NCI-H748 treated with DMSO at 0.1 percent for 48 hours (cell line): ENCODE measurements around the gene FOLR1.
A peak's percentile ranks its signal among the peaks of the same experiment; 100 is the strongest.
"Not testable (repeated sequence)": the region's sequence is repeated elsewhere in the genome, so short reads cannot be mapped to it uniquely, and the experiment has no call there.

ENCODE experiments used
- DNase-seq: peaks from one replicate; lab custom pipeline; 2025; lab: John Stamatoyannopoulos, UW

FOLR1 gene

GRCh38 chr11:72181553-72181958, 10.4 kb upstream of the FOLR1 start:
- not testable (repeated sequence) for DNase-seq

DNA sequence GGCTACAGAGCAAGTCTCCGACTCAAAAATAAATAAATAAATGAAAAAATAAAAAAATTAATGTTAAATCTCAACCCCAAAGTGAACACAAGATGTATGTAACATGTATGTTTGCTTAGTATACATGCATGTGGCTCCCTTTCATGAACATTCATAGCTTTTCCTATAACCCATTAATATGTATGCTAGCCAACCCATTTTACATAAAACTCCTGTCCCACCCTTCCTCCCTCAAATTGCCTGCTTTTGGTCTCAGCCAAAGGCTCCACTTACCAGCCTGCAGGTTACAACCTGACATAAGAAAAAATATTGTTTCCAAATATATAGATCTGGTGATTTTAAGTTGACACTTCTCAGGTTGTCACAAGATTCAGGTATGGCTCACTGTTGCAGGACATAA, 3.7 kb upstream of the FOLR1 start:
- no peak for DNase-seq

GRCh38 chr11:72189455-72190250, 2.3 kb upstream of the FOLR1 start:
- no peak for DNase-seq

GRCh38 chr11:72190631-72191071, 1.3 kb upstream of the FOLR1 start:
- no peak for DNase-seq

DNA sequence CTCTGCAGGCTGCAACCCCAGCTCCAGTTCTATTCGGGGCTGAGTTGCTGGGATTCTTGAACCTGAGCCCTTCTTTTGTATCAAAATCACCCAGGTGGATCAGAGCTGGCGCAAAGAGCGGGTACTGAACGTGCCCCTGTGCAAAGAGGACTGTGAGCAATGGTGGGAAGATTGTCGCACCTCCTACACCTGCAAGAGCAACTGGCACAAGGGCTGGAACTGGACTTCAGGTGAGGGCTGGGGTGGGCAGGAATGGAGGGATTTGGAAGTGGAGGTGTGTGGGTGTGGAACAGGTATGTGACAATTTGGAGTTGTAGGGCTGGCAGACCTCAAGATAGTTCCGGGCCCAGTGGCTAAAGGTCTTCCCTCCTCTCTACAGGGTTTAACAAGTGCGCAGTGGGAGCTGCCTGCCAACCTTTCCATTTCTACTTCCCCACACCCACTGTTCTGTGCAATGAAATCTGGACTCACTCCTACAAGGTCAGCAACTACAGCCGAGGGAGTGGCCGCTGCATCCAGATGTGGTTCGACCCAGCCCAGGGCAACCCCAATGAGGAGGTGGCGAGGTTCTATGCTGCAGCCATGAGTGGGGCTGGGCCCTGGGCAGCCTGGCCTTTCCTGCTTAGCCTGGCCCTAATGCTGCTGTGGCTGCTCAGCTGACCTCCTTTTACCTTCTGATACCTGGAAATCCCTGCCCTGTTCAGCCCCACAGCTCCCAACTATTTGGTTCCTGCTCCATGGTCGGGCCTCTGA, 3.8 kb downstream of the FOLR1 start:
- no peak for DNase-seq

DNA sequence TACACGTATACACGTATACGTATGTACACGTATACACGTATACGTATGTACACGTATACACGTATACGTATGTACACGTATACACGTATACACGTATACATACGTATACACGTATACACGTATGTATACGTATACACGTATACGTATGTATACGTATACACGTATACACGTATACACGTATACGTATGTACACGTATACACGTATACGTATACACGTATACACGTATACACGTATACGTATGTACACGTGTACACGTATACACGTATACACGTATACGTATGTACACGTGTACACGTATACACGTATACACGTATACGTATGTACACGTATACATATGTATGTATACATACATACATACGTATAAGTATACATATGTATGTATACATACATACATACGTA, 9.5 kb downstream of the FOLR1 start:
- not testable (repeated sequence) for DNase-seq

GRCh38 chr11:72202571-72202970, 10.6 kb downstream of the FOLR1 start:
- no peak for DNase-seq

- no peak for DNase-seq
Measured at GRCh38 chr11:72203163-72203562, 11.2 kb downstream of the FOLR1 start.

DNA sequence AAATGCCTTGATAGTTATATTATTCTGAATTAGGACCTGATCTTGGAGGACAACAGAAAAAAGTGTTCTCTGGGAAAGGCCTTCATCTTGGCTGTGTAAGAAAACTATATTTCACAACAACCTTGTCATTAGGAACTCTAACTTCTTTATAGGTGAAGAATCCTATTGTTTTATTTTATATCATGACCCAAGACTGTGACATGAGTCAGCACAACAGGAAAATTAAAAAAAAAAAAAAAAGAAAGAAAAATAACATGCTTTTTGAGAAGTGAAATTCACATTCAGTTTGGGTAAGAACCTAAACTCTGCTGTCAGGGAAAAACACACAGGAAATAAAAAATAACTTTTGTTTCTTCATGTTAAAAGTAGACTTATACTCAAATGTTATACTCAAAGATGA, 12.9 kb downstream of the FOLR1 start:
- no peak for DNase-seq

DNA sequence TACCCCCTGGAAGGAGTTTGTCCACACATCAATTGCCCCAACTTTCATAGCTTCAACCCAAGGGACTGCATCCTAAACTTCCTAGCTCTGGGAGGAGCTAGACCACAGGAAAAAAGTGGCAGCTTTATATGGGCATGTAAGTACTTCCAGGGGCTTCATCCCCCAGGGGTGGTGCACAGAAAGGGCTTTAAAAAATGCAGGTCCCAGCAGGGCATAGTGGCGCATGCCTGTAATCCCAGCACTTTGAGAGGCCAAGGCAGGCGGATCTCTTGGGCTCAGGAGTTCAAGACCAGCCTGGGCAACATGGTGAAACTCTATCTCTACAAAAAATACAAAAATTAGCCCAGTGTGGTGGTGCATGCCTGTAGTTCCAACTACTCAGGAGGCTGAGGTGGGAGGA, 14.9 kb downstream of the FOLR1 start:
- DNase-seq: not testable (repeated sequence)

- DNase-seq: no peak
Measured at GRCh38 chr11:72208281-72208680, 16.3 kb downstream of the FOLR1 start.

- DNase-seq: no peak
Measured at GRCh38 chr11:72209101-72209500, 17.2 kb downstream of the FOLR1 start.

DNA sequence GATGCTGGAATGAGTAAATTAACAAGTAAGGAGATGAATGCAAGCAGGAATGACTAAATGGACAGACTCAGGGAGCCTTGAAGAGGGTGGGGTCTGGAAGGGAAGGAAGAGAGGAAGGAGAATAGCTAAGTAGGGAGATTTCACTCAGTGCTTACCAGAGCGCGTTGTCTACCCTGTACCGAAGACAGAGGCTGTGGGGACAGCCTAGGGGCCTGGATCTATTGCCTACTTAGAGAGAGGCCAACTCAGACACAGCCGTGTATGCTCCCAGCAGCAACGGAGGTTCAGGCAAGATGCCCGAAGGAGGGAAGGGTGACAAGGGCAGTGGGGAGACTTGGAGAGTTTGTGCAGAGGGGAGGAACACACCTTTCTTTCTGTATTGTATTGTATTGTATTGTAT, 24.7 kb downstream of the FOLR1 start, which contains the start of gene FOLR2:
FOLR2 (plus strand) TSS at position 157 of the 400 bp plus-strand sequence. CDS start 1,791 bp downstream, outside the sequence.
- DNase-seq: no peak

GRCh38 chr11:72217841-72218240, 25.9 kb downstream of the FOLR1 start:
- no peak for DNase-seq

DNA sequence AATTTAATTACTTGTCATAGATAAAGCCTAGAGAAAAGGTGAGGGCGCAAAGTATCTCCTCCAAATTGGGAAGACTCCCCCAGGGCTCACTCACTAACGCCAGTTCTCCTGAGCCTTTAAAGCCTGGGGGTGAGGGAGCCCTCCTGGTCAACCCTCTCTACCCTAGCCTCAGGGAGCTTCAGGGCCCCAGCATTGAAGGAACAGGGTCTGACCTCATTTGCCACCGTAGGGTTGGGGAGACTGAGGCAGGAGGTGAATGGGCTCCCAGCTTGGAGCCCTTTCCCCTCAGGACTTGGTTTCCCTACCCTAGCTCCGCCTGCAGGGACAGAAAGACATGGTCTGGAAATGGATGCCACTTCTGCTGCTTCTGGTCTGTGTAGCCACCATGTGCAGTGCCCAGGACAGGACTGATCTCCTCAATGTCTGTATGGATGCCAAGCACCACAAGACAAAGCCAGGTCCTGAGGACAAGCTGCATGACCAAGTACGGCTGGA, 26.4 kb downstream of the FOLR1 start:
- no peak for DNase-seq

GRCh38 chr11:72220696-72221363, 28.9 kb downstream of the FOLR1 start:
- no peak for DNase-seq

GRCh38 chr11:72221386-72222075, 29.6 kb downstream of the FOLR1 start:
- no peak for DNase-seq

GRCh38 chr11:72222106-72222891, 30.4 kb downstream of the FOLR1 start:
- DNase-seq: no peak

GRCh38 chr11:72222907-72223614, 31.1 kb downstream of the FOLR1 start:
- DNase-seq: peak; percentile 96
